SIG-M5 (cell line): ENCODE measurements around the gene PURA.
A peak's percentile ranks its signal among the peaks of the same experiment; 100 is the strongest.

ENCODE experiments used
- DNase-seq: peaks from one replicate; lab custom pipeline; 2025; lab: John Stamatoyannopoulos, UW

PURA gene

DNA sequence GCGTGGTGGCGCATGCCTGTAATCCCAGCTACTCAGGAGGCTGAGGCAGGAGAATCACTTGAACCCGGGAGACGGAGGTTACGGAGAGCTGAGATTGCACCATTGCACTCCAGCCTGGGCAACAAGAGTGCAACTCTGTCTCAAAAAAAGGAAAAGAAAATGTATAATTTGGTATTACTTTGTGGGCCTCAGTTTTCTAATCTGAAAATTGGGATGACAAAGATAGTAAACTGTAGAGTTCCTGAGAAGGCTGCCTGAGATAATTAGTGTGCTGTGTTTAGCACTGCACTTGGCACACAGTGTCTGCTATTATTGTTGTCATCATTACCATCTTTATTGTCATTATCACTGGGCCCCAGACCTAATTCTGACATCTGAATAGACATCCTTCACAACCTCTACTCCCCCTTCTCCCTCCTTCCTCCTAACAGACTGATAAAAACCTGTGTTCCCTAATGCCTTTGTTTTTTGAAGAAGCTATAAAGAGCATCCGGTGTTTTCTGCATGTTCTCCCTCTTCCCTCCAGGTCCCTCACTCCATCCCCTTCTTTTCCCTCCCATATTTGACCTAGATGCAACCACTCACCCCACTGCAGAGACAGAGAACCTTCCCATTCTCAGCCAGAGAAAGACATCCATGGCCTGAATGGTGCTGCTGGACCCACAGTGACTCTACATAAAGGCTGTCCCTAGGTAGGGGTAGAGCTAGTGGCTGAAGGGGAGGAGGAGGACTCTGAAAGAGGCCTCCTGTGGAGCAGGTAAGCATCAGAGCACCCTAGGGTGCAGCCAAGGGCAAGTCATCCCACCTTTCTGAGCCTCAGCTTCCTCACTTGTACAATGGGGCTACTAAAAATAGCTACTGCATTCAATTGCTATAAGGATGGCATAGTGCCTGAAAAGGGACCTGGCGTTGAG is 45.4 kb downstream of the PURA start:
- no peak for DNase-seq

- no peak for DNase-seq
These were observed 48.4 kb downstream of the PURA start for GRCh38 chr5:140162275-140162674.

DNA sequence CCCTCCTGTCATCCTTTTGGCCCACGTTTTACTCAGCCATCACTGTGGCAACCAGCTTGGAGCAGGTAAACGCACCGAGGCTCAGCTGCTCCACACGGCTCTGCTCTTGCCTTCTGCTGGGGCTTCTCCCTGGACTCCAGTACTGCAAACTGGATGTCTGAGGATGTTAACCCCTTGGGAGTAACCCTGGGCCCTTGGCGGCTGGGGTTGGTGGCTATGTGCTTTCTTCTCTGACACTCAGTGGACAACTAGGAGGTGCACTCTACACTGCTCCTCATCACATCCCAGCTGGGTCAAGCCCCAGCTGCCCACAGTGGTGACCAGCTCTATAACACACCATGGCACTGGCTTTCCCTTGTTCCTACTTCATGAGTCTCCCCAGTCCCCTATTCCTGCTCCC is 48.9 kb downstream of the PURA start:
- no peak for DNase-seq

DNA sequence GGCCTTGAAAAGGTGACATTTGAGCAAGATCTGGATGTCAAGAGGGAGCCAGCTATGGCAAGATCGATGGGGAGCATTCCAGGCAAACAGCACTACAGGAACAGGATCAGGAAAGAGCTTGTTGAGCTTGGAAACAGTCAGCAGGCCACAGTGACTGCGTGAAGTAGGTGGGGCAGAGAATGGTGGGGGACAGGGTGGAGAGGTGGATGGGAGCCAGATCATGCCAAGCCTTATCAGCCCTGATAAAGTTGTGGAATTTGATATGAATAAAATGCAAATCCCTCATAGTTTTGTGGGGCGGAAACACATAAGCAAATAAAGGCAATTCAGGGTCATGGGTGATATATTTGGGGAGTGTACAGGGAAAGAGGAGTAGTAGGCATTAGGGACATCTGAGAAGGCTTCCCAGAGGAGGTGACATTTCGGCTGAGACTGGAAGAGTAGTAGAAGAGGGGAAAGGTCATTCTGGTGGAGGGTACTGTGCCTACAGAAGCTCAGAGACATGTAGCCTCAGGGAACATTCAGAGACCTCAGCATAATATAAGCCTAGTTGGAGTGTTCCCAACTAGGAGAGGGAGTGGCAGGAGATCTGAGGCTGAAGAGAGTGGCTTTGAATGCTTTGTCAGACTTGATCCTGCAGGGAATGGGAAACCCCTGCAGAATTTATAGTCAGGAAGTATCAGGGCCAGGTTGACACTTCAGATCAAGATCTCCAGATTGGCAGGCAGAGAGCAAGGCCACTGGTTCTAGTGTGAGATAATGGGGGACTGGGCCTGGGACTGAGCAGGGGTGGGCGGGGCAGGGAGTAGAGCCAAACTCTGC is 51.4 kb downstream of the PURA start:
- no peak for DNase-seq

- no peak for DNase-seq
These were observed 52.0 kb downstream of the PURA start for GRCh38 chr5:140165923-140166270.

DNA sequence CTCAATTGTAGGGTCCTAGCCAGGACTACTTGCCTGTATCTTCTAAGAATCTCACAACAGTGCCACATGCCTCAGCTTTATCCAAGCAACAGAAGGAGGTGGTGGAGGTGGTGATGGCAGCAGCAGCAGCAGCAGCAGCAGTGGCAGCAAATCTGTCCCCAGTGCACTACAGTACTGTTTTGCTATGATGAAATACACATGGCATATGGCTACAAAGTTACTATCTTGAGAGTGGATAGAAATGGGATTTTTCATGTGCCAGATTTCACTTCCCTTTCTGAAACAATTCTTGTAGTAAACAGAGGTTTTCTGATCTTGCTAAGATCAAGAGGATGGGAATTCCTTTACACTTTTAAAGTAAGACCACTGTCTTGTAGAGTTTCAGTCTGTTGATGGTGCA is 53.0 kb downstream of the PURA start:
- no peak for DNase-seq

- no peak for DNase-seq
These were observed 54.5 kb downstream of the PURA start for GRCh38 chr5:140168371-140168770.

- no peak for DNase-seq
These were observed 55.5 kb downstream of the PURA start for GRCh38 chr5:140169410-140169809.

DNA sequence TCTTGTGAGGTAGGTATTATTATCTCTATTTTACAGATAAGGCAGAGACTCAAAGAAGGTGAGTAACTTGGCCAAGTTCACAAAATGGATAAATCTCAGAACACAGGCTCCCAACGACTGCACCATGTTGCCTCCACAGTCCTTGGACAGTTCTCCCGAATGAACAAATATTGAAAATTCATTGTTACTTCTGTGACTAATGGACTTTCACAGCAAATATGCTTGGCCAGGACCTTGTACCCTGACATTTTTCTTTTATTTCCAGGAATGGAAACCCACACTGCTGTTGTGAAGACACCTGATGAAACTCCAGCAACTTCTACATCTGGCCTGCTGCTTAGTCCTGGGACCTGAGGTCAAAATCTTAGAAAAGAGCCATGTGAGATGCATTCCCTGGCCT is 58.6 kb downstream of the PURA start:
- DNase-seq = no peak

DNA sequence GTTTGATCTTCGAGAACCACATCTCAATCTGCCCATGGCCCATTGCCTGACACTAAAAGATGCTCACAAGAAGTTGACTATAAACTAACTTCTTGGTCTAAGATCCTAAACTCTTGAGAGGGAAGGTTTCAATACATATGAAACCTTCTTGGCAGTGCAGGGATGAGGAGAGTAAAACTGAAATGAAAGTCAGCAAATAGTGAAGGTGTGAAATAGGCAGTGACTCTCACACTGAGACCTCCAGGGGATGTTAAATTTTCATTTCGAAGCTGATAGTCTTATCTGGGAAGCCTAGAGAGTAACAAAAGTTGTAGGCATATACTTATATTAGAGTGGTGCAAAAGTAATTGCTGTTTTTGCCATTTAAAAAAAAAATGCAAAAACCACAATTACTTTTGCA is 60.1 kb downstream of the PURA start:
- DNase-seq = no peak

GRCh38 chr5:140174465-140175366 is 60.8 kb downstream of the PURA start, which contains the start of gene CYSTM1:
Gene CYSTM1, plus strand, starts transcription at chr5:140175188. Its CDS starts 19,278 bp downstream, at chr5:140194466.
- DNase-seq = peak; percentile 53
